T-helper 1 cell (primary cell): ENCODE data around the gene FGFR3.

Experiments used
- DNase-seq, 5 donors: peaks; one replicate each; pipeline ENCODE4 v3.0.0-alpha.2; 2012 to 2020

FGFR3 gene

GRCh38 chr4:1756893-1757779 lies 36.0 kb upstream of the FGFR3 start:
- DNase-seq, result no peak

- no peak for DNase-seq
Observed at GRCh38 chr4:1757836-1758235, 35.3 kb upstream of the FGFR3 start.

- no peak for DNase-seq
Observed at GRCh38 chr4:1758306-1759121, 34.6 kb upstream of the FGFR3 start.

GRCh38 chr4:1759170-1759817 lies 33.8 kb upstream of the FGFR3 start:
- DNase-seq, result no peak

- no peak for DNase-seq
Observed at GRCh38 chr4:1759818-1760223, 33.3 kb upstream of the FGFR3 start.

- no peak for DNase-seq
Observed at GRCh38 chr4:1760521-1761071, 32.5 kb upstream of the FGFR3 start.

- DNase-seq, result no peak
Observed at GRCh38 chr4:1761130-1761689, 31.9 kb upstream of the FGFR3 start.

- no peak for DNase-seq
Observed at GRCh38 chr4:1762264-1763010, 30.7 kb upstream of the FGFR3 start.

- DNase-seq, result no peak
Observed at GRCh38 chr4:1763070-1763549, 30.0 kb upstream of the FGFR3 start.

GRCh38 chr4:1763550-1764080 lies 29.5 kb upstream of the FGFR3 start:
- DNase-seq, result no peak

- no peak for DNase-seq
Observed at GRCh38 chr4:1764670-1765069, 28.4 kb upstream of the FGFR3 start.

GRCh38 chr4:1765409-1766072 lies 27.6 kb upstream of the FGFR3 start:
- DNase-seq, result no peak

GRCh38 chr4:1766106-1767060 lies 26.7 kb upstream of the FGFR3 start:
- no peak for DNase-seq

- DNase-seq, result no peak
Observed at GRCh38 chr4:1767061-1767769, 25.9 kb upstream of the FGFR3 start.

GRCh38 chr4:1767770-1768366 lies 25.2 kb upstream of the FGFR3 start:
- peak in 2 of 5 donors; percentile 9 to 20 for DNase-seq

- DNase-seq, result no peak
Observed at GRCh38 chr4:1768367-1769034, 24.6 kb upstream of the FGFR3 start.

- no peak for DNase-seq
Observed at GRCh38 chr4:1769692-1770091, 23.4 kb upstream of the FGFR3 start.

GRCh38 chr4:1770245-1770644 lies 22.8 kb upstream of the FGFR3 start:
- no peak for DNase-seq
